NCI-H128 (cell line): ENCODE measurements around the gene NPTX1.

Experiments
- DNase-seq: peaks from one replicate; lab custom pipeline; 2025; ENCODE audit not compliant: unreplicated experiment; lab: John Stamatoyannopoulos, UW

Gene NPTX1

DNA sequence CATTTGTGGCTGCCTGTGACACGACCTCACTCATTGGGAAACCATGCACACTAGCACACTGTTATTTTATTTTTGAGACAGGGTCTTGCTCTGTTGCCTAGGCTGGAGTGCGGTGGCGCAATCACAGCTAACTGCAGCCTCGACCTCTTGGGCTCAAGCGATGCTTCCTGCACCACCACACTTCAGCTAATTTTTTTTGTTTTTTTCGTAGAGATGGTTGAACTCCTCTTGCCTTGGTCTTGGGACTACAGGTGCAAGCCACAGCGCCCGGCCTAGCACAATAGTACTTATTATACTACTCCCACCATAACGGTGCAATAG, 2.8 kb upstream of the NPTX1 start:
- DNase-seq = no peak

DNA sequence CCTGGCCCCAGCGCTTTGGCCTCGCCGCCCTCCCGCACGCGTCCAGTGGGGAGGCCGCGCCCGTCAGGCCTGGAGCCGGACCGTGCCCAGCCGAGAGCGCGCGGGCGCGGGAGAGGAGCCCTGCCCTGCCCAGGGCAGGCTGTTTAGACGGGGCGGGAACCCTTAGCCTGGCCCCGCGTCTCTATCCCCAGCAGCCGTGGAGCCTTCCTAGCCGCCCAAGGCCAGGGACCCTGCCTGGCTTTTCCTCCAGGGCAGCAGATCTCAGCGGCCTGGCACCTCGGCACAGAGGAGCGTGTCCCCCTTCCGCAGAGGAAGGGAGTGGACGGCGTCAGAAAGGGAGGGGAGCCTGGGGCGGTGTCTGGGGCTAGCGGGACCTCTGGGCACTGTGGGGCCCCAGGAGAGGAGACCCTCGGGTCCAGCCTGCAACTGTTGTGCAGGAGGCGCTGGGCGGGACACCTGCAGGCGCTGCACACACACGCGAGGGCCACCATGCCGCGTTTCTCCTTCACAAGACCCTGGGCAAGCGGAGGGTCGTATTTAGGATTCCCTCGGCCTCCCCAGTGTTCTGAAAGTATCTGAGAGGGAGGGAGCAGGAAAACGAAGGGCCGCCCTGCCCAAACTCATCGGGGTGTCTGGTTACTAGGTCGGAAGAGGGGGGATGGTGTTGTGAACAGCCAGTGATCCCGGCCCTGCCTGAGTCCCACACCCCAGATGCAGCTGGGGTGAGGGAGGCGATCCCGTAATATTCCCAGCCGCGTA, 2.3 kb upstream of the NPTX1 start:
- no peak for DNase-seq

DNA sequence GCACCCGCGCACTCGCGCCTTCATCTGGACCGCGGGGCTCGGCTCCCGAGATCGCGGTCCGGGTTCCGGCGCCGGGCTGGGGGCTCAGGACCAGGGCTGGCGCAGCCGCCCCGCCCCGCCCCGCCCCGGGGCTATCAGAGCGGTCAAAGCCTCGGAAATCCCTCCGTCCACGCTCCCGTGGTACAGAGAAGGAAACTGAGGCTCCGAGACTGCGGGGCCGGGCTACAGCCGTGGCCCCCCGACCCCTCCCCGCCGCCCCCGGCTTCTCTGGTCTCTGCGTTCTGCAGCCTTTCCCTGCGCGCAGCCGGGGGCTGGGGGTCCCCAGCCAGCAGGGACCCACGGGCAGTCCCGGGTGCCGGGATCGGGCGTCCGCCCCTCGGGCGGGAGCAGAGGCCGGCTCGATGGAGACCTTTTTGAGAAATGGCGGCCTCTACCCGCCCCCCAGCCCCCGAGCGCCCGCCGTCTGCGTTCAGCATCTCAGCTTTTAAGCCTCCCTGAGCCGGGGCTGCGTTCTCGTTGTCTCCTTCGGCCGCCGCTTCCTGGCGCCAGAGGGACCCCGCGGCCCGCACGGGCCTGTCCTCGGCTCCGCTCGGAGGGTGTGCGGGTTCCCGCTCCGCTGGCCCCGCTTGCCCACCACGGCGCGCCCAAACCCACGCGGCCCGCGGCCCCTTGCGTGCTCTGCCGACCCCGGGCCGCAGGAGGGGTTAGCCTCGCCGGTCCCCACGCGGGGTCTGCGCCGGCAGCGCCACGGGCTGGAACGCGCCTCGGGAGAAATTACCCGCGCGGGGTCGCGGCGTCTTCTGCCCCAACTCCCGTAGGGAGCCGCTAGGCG, 1.5 kb upstream of the NPTX1 start:
- peak; percentile 41 for DNase-seq

DNA sequence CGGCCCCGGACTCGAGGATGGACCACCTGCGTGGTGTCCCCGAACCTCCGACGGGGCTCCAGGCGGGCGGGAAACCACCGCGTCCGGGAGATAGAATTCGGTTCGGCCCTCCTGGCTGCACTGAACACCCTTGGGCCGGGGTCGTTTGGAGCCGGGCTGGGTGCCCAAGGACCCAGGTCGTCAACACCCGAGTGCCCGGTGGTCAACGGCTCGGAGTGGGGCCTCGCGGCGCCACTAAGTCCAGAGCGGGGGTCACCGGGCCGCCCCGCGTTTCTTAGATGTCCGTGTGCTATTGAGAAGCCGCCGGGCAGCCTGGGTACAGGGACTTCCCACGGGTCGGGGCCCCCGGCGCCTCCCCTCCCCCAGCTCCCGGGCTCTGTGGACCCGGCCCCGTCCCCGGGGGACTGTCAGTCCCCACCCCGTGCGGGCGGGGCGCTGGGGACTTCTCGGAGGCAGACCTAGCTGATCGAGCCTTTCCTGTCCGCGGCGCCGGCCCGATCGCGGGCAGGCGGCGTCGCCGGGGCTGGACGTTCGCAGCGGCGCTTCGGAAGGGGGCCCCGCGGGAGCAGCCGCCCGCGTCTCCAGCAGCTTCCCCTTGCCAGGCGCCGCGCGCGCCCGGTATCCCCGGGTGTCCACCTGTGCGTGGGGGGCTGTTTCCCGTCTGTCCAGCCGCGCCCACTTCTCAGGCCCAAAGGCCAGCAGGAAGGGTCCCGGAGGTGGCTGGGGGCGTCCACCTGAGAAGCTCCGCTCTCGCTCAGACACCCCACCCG, 655 bp upstream of the NPTX1 start:
- DNase-seq = peak; percentile 9

- no peak for DNase-seq
Observed at GRCh38 chr17:80474961-80475909, 1.2 kb downstream of the NPTX1 start.

DNA sequence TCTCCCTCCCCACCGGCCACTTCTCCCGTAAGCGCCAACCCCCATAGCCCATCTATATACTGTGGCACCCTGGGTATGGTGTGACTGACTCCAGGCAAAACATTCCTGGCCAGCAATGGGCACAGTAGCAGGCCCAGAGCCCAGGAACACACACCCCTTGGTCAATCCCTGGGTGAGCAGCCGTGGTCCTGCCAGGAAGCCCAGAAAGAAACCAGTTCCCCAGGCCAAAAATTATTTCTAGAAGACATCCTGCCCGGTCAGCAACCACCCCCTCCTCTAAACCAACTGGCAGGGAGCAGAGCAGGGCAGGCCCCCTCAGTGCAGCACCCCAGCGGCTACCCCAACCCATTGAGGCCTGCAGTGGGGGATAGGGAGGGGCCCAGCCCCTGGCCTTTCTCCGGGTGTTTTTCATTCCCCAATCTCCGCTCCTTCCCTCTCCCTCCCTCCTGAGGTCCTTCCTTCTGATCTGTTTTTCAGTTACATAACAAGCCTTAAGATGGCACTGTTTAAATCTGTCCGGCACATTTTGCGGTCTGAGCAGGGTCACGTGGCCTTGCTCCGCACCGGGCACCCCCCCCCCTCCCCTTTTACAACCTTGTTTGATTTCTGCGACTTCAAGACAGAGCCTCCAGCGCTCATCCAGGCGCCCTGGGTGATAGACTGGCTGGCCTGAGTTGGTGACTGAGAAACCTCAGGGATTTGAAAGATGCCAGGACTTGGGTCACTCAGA, 2.0 kb downstream of the NPTX1 start:
- no peak for DNase-seq

DNA sequence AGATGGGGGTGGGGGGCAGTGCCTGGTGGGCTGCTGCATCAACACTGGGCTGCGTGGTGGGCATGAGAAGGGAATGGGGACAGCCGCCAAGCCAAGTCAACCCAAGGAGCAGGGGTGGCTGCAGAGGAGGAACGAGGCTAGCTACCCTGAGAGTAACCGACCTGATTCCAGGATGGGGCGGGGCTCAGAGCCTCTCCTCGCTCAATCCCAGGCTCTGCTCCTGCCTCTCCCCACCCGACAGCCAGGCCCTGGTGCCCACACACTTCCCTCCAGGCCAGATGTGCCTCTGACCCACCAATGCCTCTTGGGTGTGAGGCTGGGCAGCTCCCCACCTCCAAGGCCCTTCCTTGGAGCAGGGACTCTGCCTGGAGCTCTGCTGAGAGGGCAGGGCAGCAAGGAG, 2.7 kb downstream of the NPTX1 start:
- DNase-seq = no peak

- no peak for DNase-seq
Observed at GRCh38 chr17:80472996-80473395, 3.4 kb downstream of the NPTX1 start.

DNA sequence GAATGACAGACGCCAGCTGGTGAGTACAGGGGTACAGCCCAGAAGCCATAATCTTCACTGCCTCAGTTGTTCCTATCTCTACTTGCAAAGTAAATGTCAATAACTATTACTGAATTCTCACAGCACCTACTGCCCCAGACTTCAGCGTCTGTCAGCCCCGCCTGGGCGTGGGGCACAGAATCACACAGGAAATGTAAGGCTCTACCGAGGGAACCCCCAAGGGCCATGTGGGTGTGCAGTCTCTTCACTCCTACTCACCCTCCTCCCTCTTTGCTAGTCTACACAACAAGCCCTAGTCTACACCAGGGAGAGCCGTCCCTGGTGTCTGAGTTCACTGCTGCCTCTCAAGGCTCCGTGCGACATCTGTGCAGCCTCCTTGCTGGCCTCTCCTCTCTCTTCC, 4.5 kb downstream of the NPTX1 start:
- no peak for DNase-seq

DNA sequence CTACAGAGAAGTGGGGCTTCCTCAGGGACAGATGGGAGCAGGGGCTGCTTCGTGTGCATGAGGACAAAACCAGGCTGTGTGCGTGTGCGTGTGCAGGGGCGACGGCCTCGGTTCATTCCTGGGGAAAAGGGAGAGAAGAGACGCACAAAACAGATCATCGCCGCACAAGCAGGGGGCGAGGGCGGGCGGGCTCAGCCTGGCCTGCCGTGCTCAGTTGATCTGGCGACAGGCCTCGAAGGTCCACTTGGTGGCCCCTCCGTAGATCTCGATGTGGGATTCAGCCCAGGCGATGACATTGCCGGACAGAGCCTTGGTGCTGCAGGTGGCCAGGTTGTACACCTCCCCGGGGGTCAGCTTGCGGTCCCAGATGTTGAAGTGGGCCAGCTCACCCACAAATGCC, 5.8 kb downstream of the NPTX1 start:
- no peak for DNase-seq

- no peak for DNase-seq
Observed at GRCh38 chr17:80469667-80470066, 6.7 kb downstream of the NPTX1 start.

- DNase-seq = no peak
Observed at GRCh38 chr17:80468781-80469493, 7.5 kb downstream of the NPTX1 start.

DNA sequence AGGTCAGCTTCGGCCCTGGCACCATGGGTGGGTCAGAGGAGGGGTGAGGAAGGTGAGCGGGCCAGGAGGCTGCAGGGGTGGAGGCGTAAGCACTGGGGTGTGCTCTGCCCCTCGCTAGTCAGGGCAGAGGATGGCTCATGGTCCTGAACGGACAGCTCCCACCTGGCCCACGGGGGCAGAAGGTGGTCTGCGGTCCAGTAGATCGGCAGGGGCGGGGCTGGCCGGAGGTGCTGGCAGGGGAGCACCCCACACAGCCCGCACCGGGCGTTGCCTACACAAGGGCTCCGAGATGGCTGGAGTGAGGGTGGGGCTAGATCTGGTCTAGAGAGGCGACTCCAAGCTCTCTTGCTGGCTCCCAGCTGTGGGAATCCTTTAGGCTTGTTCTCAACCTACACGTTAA, 8.2 kb downstream of the NPTX1 start:
- no peak for DNase-seq

DNA sequence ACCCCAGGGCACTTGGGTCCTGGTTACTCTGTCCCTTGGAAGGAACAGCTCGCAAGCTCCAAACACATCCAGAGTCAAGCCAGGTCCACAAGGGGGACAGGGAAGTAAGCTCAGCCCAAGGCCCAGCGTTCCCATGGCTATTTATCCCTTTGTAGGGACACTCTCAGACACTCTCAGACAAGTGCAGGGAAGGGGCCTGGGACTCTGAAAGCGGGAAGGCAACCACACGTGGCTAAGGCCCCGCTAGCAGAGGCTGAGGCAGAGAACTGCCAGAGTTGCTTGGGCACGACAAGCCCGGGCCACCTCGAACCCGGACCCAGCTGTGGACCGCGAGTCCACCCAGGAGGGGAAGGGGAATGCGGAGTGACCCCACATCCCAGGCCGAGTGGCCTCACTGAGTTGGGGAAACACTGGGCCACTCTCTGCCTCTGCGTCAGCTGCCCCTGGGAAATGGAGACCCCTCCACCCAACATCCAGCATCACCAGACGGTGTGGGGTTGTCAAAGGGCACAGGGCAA, 10.2 kb downstream of the NPTX1 start:
- DNase-seq = no peak

DNA sequence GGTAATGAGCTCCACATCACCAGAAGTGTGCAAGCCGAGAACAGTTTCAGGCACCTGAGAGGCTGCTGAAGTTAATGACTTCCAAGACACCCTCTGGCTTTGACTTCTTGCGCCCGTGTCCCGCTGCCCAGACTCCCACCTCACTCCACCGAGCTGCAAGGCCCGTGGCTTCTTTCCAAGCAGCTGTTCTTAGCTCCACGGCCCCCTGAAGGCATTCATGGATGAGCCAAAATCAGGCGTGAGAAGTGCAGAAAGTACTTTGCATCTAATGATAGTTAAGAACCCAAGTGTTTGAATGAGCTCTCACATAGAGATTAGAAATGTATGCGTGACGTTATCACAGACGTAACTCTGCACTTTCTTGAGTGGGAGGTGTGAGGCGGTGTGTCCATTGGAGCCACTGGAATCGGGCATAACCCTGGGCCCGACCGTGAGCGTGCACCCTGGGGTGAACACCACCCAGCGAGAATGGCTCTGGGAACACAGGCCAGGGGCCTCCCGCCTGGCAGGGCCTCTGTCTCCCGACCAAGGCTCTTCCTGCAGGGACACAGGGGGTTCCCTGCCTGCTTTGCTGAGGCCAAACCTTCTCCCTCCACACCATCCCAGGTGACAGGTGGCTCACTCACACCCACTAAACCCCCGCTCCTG, 11.0 kb downstream of the NPTX1 start:
- no peak for DNase-seq

GRCh38 chr17:80464486-80464885, 11.9 kb downstream of the NPTX1 start:
- no peak for DNase-seq

GRCh38 chr17:80463784-80464400, 12.5 kb downstream of the NPTX1 start:
- no peak for DNase-seq

- no peak for DNase-seq
Observed at GRCh38 chr17:80461528-80462160, 14.8 kb downstream of the NPTX1 start.
